PC-9 (cell line): ENCODE data around the gene ITGA3. TPM values are rescaled to one million over a fixed set of nuclear protein-coding genes. Genes with fewer than 3 reads are reported as not detected.
A peak's percentile ranks its signal among the peaks of the same experiment; 100 is the strongest.

Experiments
- BruUV-seq: library from RNA; stranded (reverse); fragments of 400-500 nt; replicated peaks from 2 replicates; lab custom pipeline; 2021; lab: Mats Ljungman, UMichigan
- CTCF ChIA-PET: fragments of 300-600 bp; sonication (Branson Sonifier 250); formaldehyde crosslinking; loops from one replicate; lab custom pipeline; 2022; ENCODE audit warnings: antibody characterized with exemption; lab: Charles Lee
- POLR2A ChIA-PET: fragments of 300-600 bp; sonication (Branson Sonifier 250); formaldehyde crosslinking; loops from one replicate; lab custom pipeline; 2022; ENCODE audit warnings: antibody characterized with exemption; ENCODE audit not compliant: unreplicated experiment; lab: Charles Lee
- DNase-seq, 2 experiments: peaks; one replicate each; pipeline versions ENCODE4 v3.0.0 to v3.0.0-alpha.2; 2015 to 2022; ENCODE audit warnings: mixed read lengths in 1 of 2
- H2AFZ ChIP-seq: fragments of 200-600 bp; sonication (generic); 2 replicates; pipeline ENCODE4 v1.8.1; 2017; ENCODE audit warnings: antibody characterized with exemption
- H3F3A ChIP-seq: fragments of 200-600 bp; sonication (generic); 2 replicates; pipeline ENCODE4 v1.8.1; 2017; ENCODE audit warnings: antibody characterized with exemption, mild to moderate bottlenecking, low read depth; ENCODE audit not compliant: insufficient read depth
- H3K27ac ChIP-seq: fragments of 200-600 bp; sonication (generic); 2 replicates; pipeline ENCODE4 v1.6.1; 2016; ENCODE audit warnings: mixed run types
- H3K27me3 ChIP-seq: fragments of 200-600 bp; sonication (generic); 2 replicates; pipeline ENCODE4 v1.6.1; 2016; ENCODE audit warnings: low read depth, mixed run types; ENCODE audit not compliant: insufficient read depth
- H3K36me3 ChIP-seq: fragments of 200-600 bp; sonication (generic); 2 replicates; pipeline ENCODE4 v1.6.1; 2016; ENCODE audit warnings: low read depth, mixed run types
- H3K4me1 ChIP-seq: fragments of 200-600 bp; sonication (generic); replicated peaks from 2 replicates; pipeline ENCODE4 v1.6.1; 2016; ENCODE audit warnings: mixed run types; ENCODE audit not compliant: insufficient read depth
- H3K4me2 ChIP-seq: fragments of 200-600 bp; sonication (generic); 2 replicates; pipeline ENCODE4 v1.6.1; 2017; ENCODE audit warnings: mixed run types
- H3K4me3 ChIP-seq: fragments of 200-600 bp; sonication (generic); 2 replicates; pipeline ENCODE4 v1.6.1; 2016; ENCODE audit warnings: mixed run types
- H3K79me2 ChIP-seq: fragments of 200-600 bp; sonication (generic); 2 replicates; pipeline ENCODE4 v1.6.1; 2017; ENCODE audit warnings: low read depth, mixed run types
- H3K9me2 ChIP-seq: fragments of 200-600 bp; sonication (generic); 2 replicates; pipeline ENCODE4 v1.8.1; 2017; ENCODE audit warnings: mild to moderate bottlenecking; ENCODE audit not compliant: insufficient read depth
- H3K9me3 ChIP-seq: fragments of 200-600 bp; sonication (generic); 2 replicates; pipeline ENCODE4 v1.8.1; 2016; ENCODE audit warnings: low read depth; ENCODE audit not compliant: insufficient read depth
- H4K20me1 ChIP-seq: fragments of 200-600 bp; sonication (generic); 2 replicates; pipeline ENCODE4 v1.8.1; 2017; ENCODE audit not compliant: insufficient read depth
- EZH2 ChIP-seq: fragments of 200-600 bp; sonication (generic); IDR thresholded peaks from 2 replicates; pipeline ENCODE4 v1.8.0; 2017; ENCODE audit warnings: antibody characterized with exemption, low read depth
- intact Hi-C: fragments of 100-400 bp; cut with micrococcal nuclease; formaldehyde crosslinking; loops from one replicate; pipeline ENCODE4 v1.10.0; 2022; ENCODE audit not compliant: unreplicated experiment
- total RNA-seq: library from RNA; stranded (reverse); gene quantifications from 2 replicates; pipeline ENCODE4 v1.2.3, GENCODE V29; 2021
- TF ChIP-seq, protein P1 (sequence below): fragments of 200-600 bp; sonication (generic); conservative IDR thresholded peaks from 2 replicates; pipeline ENCODE4 v1.6.1; 2017; ENCODE audit warnings: mixed run types, antibody characterized with exemption, mild to moderate bottlenecking, moderate library complexity

Gene ITGA3
- total RNA-seq, 1 experiment from 2014 or later: 291 TPM

GRCh38 chr17:50052822-50053653, 2.9 kb upstream of the ITGA3 start:
- no peak overlapping the region for H2AFZ ChIP-seq
- DNase-seq: peak; percentile 66 to 78

GRCh38 chr17:50053654-50053960, 2.3 kb upstream of the ITGA3 start:
- ChIA-PET CTCF (no interaction called here), POLR2A (interaction anchor here (1.0 to 1.6 kb wide), 3 partner anchors 9 to 27 kb away, joined by 6 to 7 read pairs (median 6); no protein-coding TSS in a partner anchor)
- H3K36me3 ChIP-seq: peaks cover 19% of the 10 kb centered on the region
- H3K9me3 ChIP-seq: no peaks in the 10 kb centered on the region
- H3K4me1 ChIP-seq: peaks cover 69% of the 10 kb centered on the region
- no peaks in the 10 kb centered on the region for H3K9me2 ChIP-seq
- DNase-seq: no peak
- TF ChIP-seq EZH2: no peak
- TF ChIP-seq, protein P1, sequence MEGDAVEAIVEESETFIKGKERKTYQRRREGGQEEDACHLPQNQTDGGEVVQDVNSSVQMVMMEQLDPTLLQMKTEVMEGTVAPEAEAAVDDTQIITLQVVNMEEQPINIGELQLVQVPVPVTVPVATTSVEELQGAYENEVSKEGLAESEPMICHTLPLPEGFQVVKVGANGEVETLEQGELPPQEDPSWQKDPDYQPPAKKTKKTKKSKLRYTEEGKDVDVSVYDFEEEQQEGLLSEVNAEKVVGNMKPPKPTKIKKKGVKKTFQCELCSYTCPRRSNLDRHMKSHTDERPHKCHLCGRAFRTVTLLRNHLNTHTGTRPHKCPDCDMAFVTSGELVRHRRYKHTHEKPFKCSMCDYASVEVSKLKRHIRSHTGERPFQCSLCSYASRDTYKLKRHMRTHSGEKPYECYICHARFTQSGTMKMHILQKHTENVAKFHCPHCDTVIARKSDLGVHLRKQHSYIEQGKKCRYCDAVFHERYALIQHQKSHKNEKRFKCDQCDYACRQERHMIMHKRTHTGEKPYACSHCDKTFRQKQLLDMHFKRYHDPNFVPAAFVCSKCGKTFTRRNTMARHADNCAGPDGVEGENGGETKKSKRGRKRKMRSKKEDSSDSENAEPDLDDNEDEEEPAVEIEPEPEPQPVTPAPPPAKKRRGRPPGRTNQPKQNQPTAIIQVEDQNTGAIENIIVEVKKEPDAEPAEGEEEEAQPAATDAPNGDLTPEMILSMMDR: no peak
- no peak overlapping the region for H2AFZ ChIP-seq
- H3K4me3 ChIP-seq: peak overlapping the region; percentile 3; the same call in 1 of the 2 replicates
- BruUV-seq: no TSS peak
- peak overlapping the region; percentile 92 for H3K4me2 ChIP-seq
- no peaks in the 10 kb centered on the region for H3K27me3 ChIP-seq
- H3F3A ChIP-seq: peaks cover 90% of the 10 kb centered on the region
- intact Hi-C loops: loop anchor here (1.0 kb wide), 1 partner anchor 166 kb away; no protein-coding TSS in a partner anchor
- peaks cover 9% of the 10 kb centered on the region for H4K20me1 ChIP-seq
- peak overlapping the region; percentile 97 for H3K27ac ChIP-seq
- peaks cover 46% of the 10 kb centered on the region for H3K79me2 ChIP-seq

More at GRCh38 chr17:50052822-50053653, 2.9 kb upstream of the ITGA3 start:
- CTCF ChIA-PET: interaction anchor here (0.6 kb wide), 1 partner anchor 530 kb away, joined by 8 read pairs; no protein-coding TSS in a partner anchor
- peaks cover 9% of the 10 kb centered on the region for H4K20me1 ChIP-seq
- POLR2A ChIA-PET: interaction anchor here (1.0 to 1.6 kb wide), 3 partner anchors 10 to 26 kb away, joined by 6 to 7 read pairs (median 6); no protein-coding TSS in a partner anchor
- no peaks in the 10 kb centered on the region for H3K27me3 ChIP-seq
- H3K4me2 ChIP-seq: peak overlapping the region; percentile 92
- peak overlapping the region; percentile 3; the same call in 1 of the 2 replicates for H3K4me3 ChIP-seq
- peaks cover 69% of the 10 kb centered on the region for H3K4me1 ChIP-seq
- H3F3A ChIP-seq: peaks cover 85% of the 10 kb centered on the region
- BruUV-seq: no TSS peak
- peaks cover 14% of the 10 kb centered on the region for H3K36me3 ChIP-seq
- TF ChIP-seq, protein P1: no peak
- intact Hi-C loops: loop anchor here (1.0 kb wide), 1 partner anchor 166 kb away; no protein-coding TSS in a partner anchor
- H3K27ac ChIP-seq: peak overlapping the region; percentile 97
- no peaks in the 10 kb centered on the region for H3K9me2 ChIP-seq
- H3K79me2 ChIP-seq: peaks cover 41% of the 10 kb centered on the region
- no peaks in the 10 kb centered on the region for H3K9me3 ChIP-seq

GRCh38 chr17:50055055-50055425, 870 bp upstream of the ITGA3 start:
- Histone ChIP-seq H3K9me2 (no peaks in the 10 kb centered on the region), H3K9me3 (no peaks in the 10 kb centered on the region), H3K79me2 (peaks cover 61% of the 10 kb centered on the region), H2AFZ (no peak overlapping the region), H3F3A (peaks cover 93% of the 10 kb centered on the region), H4K20me1 (peaks cover 15% of the 10 kb centered on the region), H3K36me3 (peaks cover 33% of the 10 kb centered on the region), H3K4me1 (peaks cover 69% of the 10 kb centered on the region), H3K27ac (peak overlapping the region; percentile 97), H3K4me3 (peak overlapping the region; percentile 79), H3K4me2 (peak overlapping the region; percentile 92), H3K27me3 (no peaks in the 10 kb centered on the region)
- intact Hi-C loops: loop anchor here (1.0 to 2.0 kb wide), 4 partner anchors 9 to 40 kb away; partner anchors contain the start of gene PDK2
- POLR2A ChIA-PET: interaction anchor here (0.6 to 2.8 kb wide), 4 partner anchors 9 to 1162 kb away, joined by 4 to 55 read pairs (median 10); partner anchors contain the start of gene ATP5MC1
- CTCF ChIA-PET: interaction anchor here (1.1 kb wide), 1 partner anchor 39 kb away, joined by 4 read pairs; no protein-coding TSS in a partner anchor
- TF ChIP-seq, protein P1: no peak; the same call in 1 of the 2 replicates
- no peak for TF ChIP-seq EZH2
- BruUV-seq: TSS peak; percentile 74
- peak; percentile 87 to 92 for DNase-seq
